ENCODE results near the gene CREB3L2.
"Not testable (repeated sequence)": the region's sequence is repeated elsewhere in the genome, so short reads cannot be mapped to it uniquely, and the experiment has no call there.

The CREB3L2 gene

GRCh38 chr7:137974766-137975165 is 27.1 kb downstream of the CREB3L2 start:
- no peak for DNase-seq (ENCODE audit: low read depth in 1 of 2, low spot score in 1 of 2)
- in situ Hi-C loops (cut with HindIII; ENCODE audit: low pct_unique_long_range_greater_than_20kb, low sequenced_read_pairs), result no loop called here
- TF ChIP-seq JUND (IDR thresholded peaks at IDR 0.05; ENCODE audit: low read depth), result no peak

- DNase-seq (ENCODE audit: low read depth in 1 of 2, low spot score in 1 of 2), result peak; percentile 19 to 84
- in situ Hi-C loops (cut with HindIII; ENCODE audit: low pct_unique_long_range_greater_than_20kb, low sequenced_read_pairs), result no loop called here
- no peak for TF ChIP-seq JUND (IDR thresholded peaks at IDR 0.05; ENCODE audit: low read depth)
Measured at GRCh38 chr7:137970253-137970975, 31.5 kb downstream of the CREB3L2 start.

- no peak for DNase-seq (ENCODE audit: low read depth in 1 of 2, low spot score in 1 of 2)
- in situ Hi-C loops (cut with HindIII; ENCODE audit: low pct_unique_long_range_greater_than_20kb, low sequenced_read_pairs), result no loop called here
- TF ChIP-seq JUND (IDR thresholded peaks at IDR 0.05; ENCODE audit: low read depth), result no peak
Measured at GRCh38 chr7:137969828-137970227, 32.1 kb downstream of the CREB3L2 start.

GRCh38 chr7:137968890-137969289 is 33.0 kb downstream of the CREB3L2 start:
- DNase-seq (ENCODE audit: low read depth in 1 of 2, low spot score in 1 of 2), result no peak
- TF ChIP-seq JUND (IDR thresholded peaks at IDR 0.05; ENCODE audit: low read depth), result no peak
- in situ Hi-C loops (cut with HindIII; ENCODE audit: low pct_unique_long_range_greater_than_20kb, low sequenced_read_pairs), result no loop called here

GRCh38 chr7:137968339-137968738 is 33.5 kb downstream of the CREB3L2 start:
- DNase-seq (ENCODE audit: low read depth in 1 of 2, low spot score in 1 of 2); in situ Hi-C loops (cut with HindIII; ENCODE audit: low pct_unique_long_range_greater_than_20kb, low sequenced_read_pairs): not testable (repeated sequence)

- DNase-seq (ENCODE audit: low read depth in 1 of 2, low spot score in 1 of 2), result peak in 1 of 2 experiments; percentile 75
- in situ Hi-C loops (cut with HindIII; ENCODE audit: low pct_unique_long_range_greater_than_20kb, low sequenced_read_pairs), result no loop called here
Measured at GRCh38 chr7:137967143-137968018, 34.5 kb downstream of the CREB3L2 start.

GRCh38 chr7:137966641-137967142 is 35.2 kb downstream of the CREB3L2 start:
- in situ Hi-C loops (cut with HindIII; ENCODE audit: low pct_unique_long_range_greater_than_20kb, low sequenced_read_pairs), result no loop called here
- no peak for DNase-seq (ENCODE audit: low read depth in 1 of 2, low spot score in 1 of 2)
- no peak for TF ChIP-seq JUND (IDR thresholded peaks at IDR 0.05; ENCODE audit: low read depth)

More at GRCh38 chr7:137967143-137968018, 34.5 kb downstream of the CREB3L2 start:
- no peak for TF ChIP-seq JUND (IDR thresholded peaks at IDR 0.05; ENCODE audit: low read depth)

- no peak for DNase-seq (ENCODE audit: low read depth in 1 of 2, low spot score in 1 of 2)
- TF ChIP-seq JUND (IDR thresholded peaks at IDR 0.05; ENCODE audit: low read depth), result no peak
- in situ Hi-C loops (cut with HindIII; ENCODE audit: low pct_unique_long_range_greater_than_20kb, low sequenced_read_pairs), result no loop called here
Measured at GRCh38 chr7:137965942-137966640, 35.8 kb downstream of the CREB3L2 start.

- in situ Hi-C loops (cut with HindIII; ENCODE audit: low pct_unique_long_range_greater_than_20kb, low sequenced_read_pairs), result no loop called here
- no peak for TF ChIP-seq JUND (IDR thresholded peaks at IDR 0.05; ENCODE audit: low read depth)
- DNase-seq (ENCODE audit: low read depth in 1 of 2, low spot score in 1 of 2), result no peak
Measured at GRCh38 chr7:137964824-137965545, 36.9 kb downstream of the CREB3L2 start.

- in situ Hi-C loops (cut with HindIII; ENCODE audit: low pct_unique_long_range_greater_than_20kb, low sequenced_read_pairs), result no loop called here
- DNase-seq (ENCODE audit: low read depth in 1 of 2, low spot score in 1 of 2), result peak in 1 of 2 experiments; percentile 68
- TF ChIP-seq JUND (IDR thresholded peaks at IDR 0.05; ENCODE audit: low read depth), result no peak
Measured at GRCh38 chr7:137962875-137963507, 38.9 kb downstream of the CREB3L2 start.

GRCh38 chr7:137962491-137962874 is 39.4 kb downstream of the CREB3L2 start:
- no peak for TF ChIP-seq JUND (IDR thresholded peaks at IDR 0.05; ENCODE audit: low read depth)
- DNase-seq (ENCODE audit: low read depth in 1 of 2, low spot score in 1 of 2), result no peak
- in situ Hi-C loops (cut with HindIII; ENCODE audit: low pct_unique_long_range_greater_than_20kb, low sequenced_read_pairs), result no loop called here

All from T47D (cell line).